Hepatocyte (in vitro differentiated cells): Measurements from ENCODE around the gene PRMT7.

Experiments
- EZH2 ChIP-seq: fragments of 200-600 bp; sonication (generic); IDR thresholded peaks from 2 replicates; pipeline ENCODE4 v1.6.1; 2016; ENCODE audit warnings: antibody characterized with exemption, mild to moderate bottlenecking, borderline replicate concordance
- EZH2phosphoT487 ChIP-seq: fragments of 200-600 bp; sonication (generic); IDR thresholded peaks from one replicate; pipeline ENCODE4 v1.6.1; 2018; ENCODE audit warnings: antibody characterized with exemption, mild to moderate bottlenecking, low read depth, moderate library complexity; ENCODE audit not compliant: unreplicated experiment, severe bottlenecking
- TF ChIP-seq, protein P1 (sequence below): fragments of 200-600 bp; sonication (generic); IDR thresholded peaks from 2 replicates; pipeline ENCODE4 v1.5.1; 2016; ENCODE audit warnings: antibody characterized with exemption, mild to moderate bottlenecking; ENCODE audit not compliant: poor library complexity

DNA sequence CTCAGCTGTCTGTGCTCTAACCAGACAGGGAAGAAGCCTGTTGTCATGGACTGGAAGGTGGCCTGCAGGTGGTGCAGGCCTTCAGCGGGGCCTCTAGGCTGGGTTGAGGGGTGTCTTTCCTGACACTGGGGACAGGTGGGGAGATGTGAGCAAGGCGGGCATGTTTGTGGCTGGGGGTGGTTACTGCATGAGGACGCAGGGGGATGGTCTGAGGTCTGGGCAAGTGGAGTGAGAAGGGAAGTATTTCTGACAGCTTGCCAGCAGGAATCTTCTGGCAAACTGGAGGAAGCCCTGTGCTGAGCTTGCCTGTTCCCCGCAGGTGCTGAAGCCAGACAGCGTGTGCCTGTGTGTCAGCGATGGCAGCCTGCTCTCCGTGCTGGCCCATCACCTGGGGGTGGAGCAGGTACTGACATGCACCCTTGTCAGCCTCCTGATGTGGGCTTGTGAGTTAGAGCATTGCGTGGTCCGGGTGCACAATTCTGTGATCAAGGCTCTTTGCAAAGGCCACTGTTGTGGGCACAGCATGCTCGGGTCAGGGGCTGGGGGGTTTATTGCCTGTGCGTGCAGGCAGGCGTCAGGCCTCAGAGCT lies 36.2 kb downstream of the PRMT7 start:
- TF ChIP-seq, protein P1, sequence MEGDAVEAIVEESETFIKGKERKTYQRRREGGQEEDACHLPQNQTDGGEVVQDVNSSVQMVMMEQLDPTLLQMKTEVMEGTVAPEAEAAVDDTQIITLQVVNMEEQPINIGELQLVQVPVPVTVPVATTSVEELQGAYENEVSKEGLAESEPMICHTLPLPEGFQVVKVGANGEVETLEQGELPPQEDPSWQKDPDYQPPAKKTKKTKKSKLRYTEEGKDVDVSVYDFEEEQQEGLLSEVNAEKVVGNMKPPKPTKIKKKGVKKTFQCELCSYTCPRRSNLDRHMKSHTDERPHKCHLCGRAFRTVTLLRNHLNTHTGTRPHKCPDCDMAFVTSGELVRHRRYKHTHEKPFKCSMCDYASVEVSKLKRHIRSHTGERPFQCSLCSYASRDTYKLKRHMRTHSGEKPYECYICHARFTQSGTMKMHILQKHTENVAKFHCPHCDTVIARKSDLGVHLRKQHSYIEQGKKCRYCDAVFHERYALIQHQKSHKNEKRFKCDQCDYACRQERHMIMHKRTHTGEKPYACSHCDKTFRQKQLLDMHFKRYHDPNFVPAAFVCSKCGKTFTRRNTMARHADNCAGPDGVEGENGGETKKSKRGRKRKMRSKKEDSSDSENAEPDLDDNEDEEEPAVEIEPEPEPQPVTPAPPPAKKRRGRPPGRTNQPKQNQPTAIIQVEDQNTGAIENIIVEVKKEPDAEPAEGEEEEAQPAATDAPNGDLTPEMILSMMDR, result no peak
- no peak for TF ChIP-seq EZH2
- no peak for TF ChIP-seq EZH2phosphoT487
